HUES64 (cell line): ENCODE data around the gene CDK5R2.

Experiments
- H3K27ac ChIP-seq: 2 replicates; pipeline ENCODE4 v1.7.0; 2013; ENCODE audit warnings: low read depth, low read length, inconsistent platforms
- H3K27me3 ChIP-seq: 2 replicates; pipeline ENCODE4 v1.6.1; 2013; ENCODE audit warnings: mild to moderate bottlenecking, low read length; ENCODE audit not compliant: insufficient read depth
- H3K36me3 ChIP-seq: 2 replicates; pipeline ENCODE4 v1.6.1; 2013; ENCODE audit warnings: mild to moderate bottlenecking, low read length; ENCODE audit not compliant: insufficient read depth
- H3K4me1 ChIP-seq: 2 replicates; pipeline ENCODE4 v1.6.1; 2013; ENCODE audit warnings: mild to moderate bottlenecking, low read length, moderate library complexity; ENCODE audit not compliant: insufficient read depth
- H3K4me3 ChIP-seq: 2 replicates; pipeline ENCODE4 v1.5.1; 2013; ENCODE audit warnings: mild to moderate bottlenecking, low read length, moderate library complexity
- H3K9ac ChIP-seq: 2 replicates; pipeline ENCODE4 v1.6.1; 2013; ENCODE audit warnings: mild to moderate bottlenecking, low read depth, low read length
- H3K9me3 ChIP-seq: 2 replicates; pipeline ENCODE4 v1.6.1; 2013; ENCODE audit warnings: low read depth, low read length; ENCODE audit not compliant: insufficient read depth
- WGBS: fragments of 150-250, 120-280 bp; methylation state at CpG from one replicate; pipeline ENCODE4 v1.1.7; 2013; ENCODE audit warnings: missing lambda C conversion rate; 5-methylcytosine and 5-hydroxymethylcytosine counted together

CDK5R2 gene

GRCh38 chr2:218982586-218983262, 23.3 kb downstream of the CDK5R2 start:
- Histone ChIP-seq H3K9me3 (no peaks in the 10 kb centered on the region), H3K27me3 (peaks cover 99% of the 10 kb centered on the region), H3K4me3 (no peak overlapping the region), H3K36me3 (no peaks in the 10 kb centered on the region), H3K4me1 (0 out of 2 replicates have a peak, but pooled peaks cover 2% of the 10 kb centered on the region), H3K27ac (no peak overlapping the region), H3K9ac (no peak overlapping the region)
- WGBS: 8% methylated on average over 28 of the region's 28 CpGs

GRCh38 chr2:218983263-218983933, 23.9 kb downstream of the CDK5R2 start:
- no peaks in the 10 kb centered on the region for H3K36me3 ChIP-seq
- 9% methylated on average over 23 of the region's 23 CpGs for WGBS
- H3K4me1 ChIP-seq: 0 out of 2 replicates have a peak, but pooled peaks cover 2% of the 10 kb centered on the region
- H3K9me3 ChIP-seq: no peaks in the 10 kb centered on the region
- peaks cover 99% of the 10 kb centered on the region for H3K27me3 ChIP-seq
- H3K27ac ChIP-seq: no peak overlapping the region
- no peak overlapping the region for H3K4me3 ChIP-seq
- no peak overlapping the region for H3K9ac ChIP-seq

GRCh38 chr2:218983934-218984238, 24.4 kb downstream of the CDK5R2 start:
- H3K36me3 ChIP-seq: no peaks in the 10 kb centered on the region
- H3K27me3 ChIP-seq: peaks cover 99% of the 10 kb centered on the region
- WGBS: 6% methylated on average over 10 of the region's 10 CpGs
- no peak overlapping the region for H3K4me3 ChIP-seq
- no peak overlapping the region for H3K27ac ChIP-seq
- no peak overlapping the region for H3K9ac ChIP-seq
- H3K9me3 ChIP-seq: no peaks in the 10 kb centered on the region
- H3K4me1 ChIP-seq: 0 out of 2 replicates have a peak, but pooled peaks cover 2% of the 10 kb centered on the region

- peak overlapping the region; percentile 29 for H3K4me3 ChIP-seq
- H3K27ac ChIP-seq: no peak overlapping the region
- H3K27me3 ChIP-seq: peaks cover 99% of the 10 kb centered on the region
- 1% methylated on average over 50 of the region's 50 CpGs for WGBS
- H3K4me1 ChIP-seq: 0 out of 2 replicates have a peak, but pooled peaks cover 2% of the 10 kb centered on the region
- no peak overlapping the region for H3K9ac ChIP-seq
- no peaks in the 10 kb centered on the region for H3K9me3 ChIP-seq
- H3K36me3 ChIP-seq: no peaks in the 10 kb centered on the region
Measured at GRCh38 chr2:218984239-218985020, 25.0 kb downstream of the CDK5R2 start.

GRCh38 chr2:218985021-218985324, 25.5 kb downstream of the CDK5R2 start, which contains the start of gene FEV:
TSS of gene FEV (minus strand) at chr2:218985184. CDS start at chr2:218985075, 109 bp downstream.
- peaks cover 99% of the 10 kb centered on the region for H3K27me3 ChIP-seq
- H3K27ac ChIP-seq: no peak within 1 kb of the TSS
- H3K36me3 ChIP-seq: no peaks in the 10 kb centered on the region
- no peaks in the 10 kb centered on the region for H3K4me1 ChIP-seq
- no peaks in the 10 kb centered on the region for H3K9me3 ChIP-seq
- peak within 1 kb of the TSS; percentile 29 for H3K4me3 ChIP-seq
- WGBS: 1% methylated on average over 32 of the region's 32 CpGs
- no peak within 1 kb of the TSS for H3K9ac ChIP-seq

GRCh38 chr2:218985325-218986091, 26.0 kb downstream of the CDK5R2 start:
- no peak overlapping the region for H3K27ac ChIP-seq
- H3K9me3 ChIP-seq: no peaks in the 10 kb centered on the region
- no peak overlapping the region for H3K9ac ChIP-seq
- no peaks in the 10 kb centered on the region for H3K36me3 ChIP-seq
- no peak overlapping the region for H3K4me3 ChIP-seq
- peaks cover 99% of the 10 kb centered on the region for H3K27me3 ChIP-seq
- under 1% methylated on average over 49 of the region's 49 CpGs for WGBS
- no peaks in the 10 kb centered on the region for H3K4me1 ChIP-seq

- H3K27ac ChIP-seq: no peak overlapping the region
- peaks cover 100% of the 10 kb centered on the region for H3K27me3 ChIP-seq
- no peaks in the 10 kb centered on the region for H3K4me1 ChIP-seq
- no peaks in the 10 kb centered on the region for H3K9me3 ChIP-seq
- 37% methylated on average over 3 of the region's 4 CpGs for WGBS
- H3K9ac ChIP-seq: no peak overlapping the region
- no peak overlapping the region for H3K4me3 ChIP-seq
- no peaks in the 10 kb centered on the region for H3K36me3 ChIP-seq
Measured at GRCh38 chr2:218986148-218986761, 26.8 kb downstream of the CDK5R2 start.

- Histone ChIP-seq H3K9ac (no peak overlapping the region), H3K36me3 (no peaks in the 10 kb centered on the region), H3K4me3 (no peak overlapping the region), H3K27ac (no peak overlapping the region), H3K4me1 (no peaks in the 10 kb centered on the region), H3K27me3 (peaks cover 100% of the 10 kb centered on the region), H3K9me3 (no peaks in the 10 kb centered on the region)
- WGBS: 61% methylated on average over 2 of the region's 3 CpGs
Measured at GRCh38 chr2:218988164-218988563, 28.7 kb downstream of the CDK5R2 start.

- H3K4me3 ChIP-seq: no peak overlapping the region
- 0 out of 2 replicates have a peak, but pooled peaks cover 3% of the 10 kb centered on the region for H3K4me1 ChIP-seq
- H3K27me3 ChIP-seq: peaks cover 100% of the 10 kb centered on the region
- 67% methylated on average over 2 of the region's 2 CpGs for WGBS
- no peaks in the 10 kb centered on the region for H3K36me3 ChIP-seq
- no peaks in the 10 kb centered on the region for H3K9me3 ChIP-seq
- no peak overlapping the region for H3K9ac ChIP-seq
- H3K27ac ChIP-seq: no peak overlapping the region
Measured at GRCh38 chr2:218988650-218989049, 29.2 kb downstream of the CDK5R2 start.

- no peak overlapping the region for H3K27ac ChIP-seq
- 0 out of 2 replicates have a peak, but pooled peaks cover 10% of the 10 kb centered on the region for H3K4me1 ChIP-seq
- no peak overlapping the region for H3K4me3 ChIP-seq
- H3K9ac ChIP-seq: no peak overlapping the region
- WGBS: 35% methylated on average over 9 of the region's 9 CpGs
- peaks cover 100% of the 10 kb centered on the region for H3K27me3 ChIP-seq
- H3K36me3 ChIP-seq: no peaks in the 10 kb centered on the region
- H3K9me3 ChIP-seq: no peaks in the 10 kb centered on the region
Measured at GRCh38 chr2:218990052-218990451, 30.6 kb downstream of the CDK5R2 start.
